Measurements from ENCODE around the gene HMGXB4. TPM values are rescaled to one million over a fixed set of nuclear protein-coding genes. Genes with fewer than 3 reads are reported as not detected.

The HMGXB4 gene
- total and polyA plus RNA-seq, 12 donors: 5.4 to 26.1 (median 19.8) TPM

- no peaks in the 10 kb centered on the region for H3K9me3 ChIP-seq (replicated peaks in 1 of 3)
- WGBS, 4 donors: 88 to 97% (median 97%) methylated on average over 10 to 11 of the region's 11 CpGs
- no peaks in the 10 kb centered on the region for H3K27me3 ChIP-seq
- H3K4me3 ChIP-seq: no peak overlapping the region
- no peak overlapping the region for H3K27ac ChIP-seq
- DNase-seq: no peak
- peaks cover 10 to 19% of the 10 kb centered on the region in 2 donors for H3K4me1 ChIP-seq (replicated peaks in 1 of 2)
- TF ChIP-seq POLR2A (IDR thresholded peaks at IDR 0.05) (no peak), CTCF (IDR thresholded peaks at IDR 0.05) (no peak)
- H3K36me3 ChIP-seq (replicated peaks in 1 of 2): peaks cover 0 to 98% of the 10 kb centered on the region in 2 donors
- intact Hi-C loops (cut with DNase I): no loop called here
Measured at GRCh38 chr22:35323305-35323704, 66.0 kb downstream of the HMGXB4 start.

GRCh38 chr22:35324067-35324466 is 66.8 kb downstream of the HMGXB4 start:
- Histone ChIP-seq H3K27me3 (no peaks in the 10 kb centered on the region), H3K36me3 (replicated peaks in 1 of 2) (peaks cover 0 to 95% of the 10 kb centered on the region in 2 donors), H3K4me3 (no peak overlapping the region), H3K27ac (no peak overlapping the region), H3K4me1 (replicated peaks in 1 of 2) (peaks cover 8 to 17% of the 10 kb centered on the region in 2 donors), H3K9me3 (replicated peaks in 1 of 3) (no peaks in the 10 kb centered on the region)
- TF ChIP-seq POLR2A (IDR thresholded peaks at IDR 0.05) (no peak), CTCF (IDR thresholded peaks at IDR 0.05) (no peak)
- WGBS, 4 donors: 80 to 86% (median 83%) methylated on average over 5 of the region's 5 CpGs
- intact Hi-C loops (cut with DNase I): no loop called here
- DNase-seq: no peak

DNA sequence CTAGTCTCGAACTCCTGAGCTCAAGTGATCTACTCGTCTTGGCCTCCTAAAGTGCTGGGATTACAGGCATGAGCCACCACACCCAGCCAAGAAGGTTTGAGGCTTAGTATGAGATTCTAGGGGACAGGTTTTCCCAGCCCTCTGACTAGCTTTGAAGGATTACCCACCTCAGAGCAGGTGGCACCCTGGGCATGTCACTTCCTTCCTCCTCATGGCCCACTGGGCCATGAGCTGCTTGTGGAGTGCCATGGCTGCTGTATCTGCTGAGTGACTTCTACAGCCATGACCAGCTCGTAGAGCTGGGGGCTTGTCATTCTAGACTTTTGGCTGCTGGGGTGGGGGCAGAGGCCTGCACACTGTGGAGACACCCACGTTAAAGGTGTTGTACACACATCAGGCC is 67.5 kb downstream of the HMGXB4 start:
- no peaks in the 10 kb centered on the region for H3K27me3 ChIP-seq
- no peaks in the 10 kb centered on the region for H3K9me3 ChIP-seq (replicated peaks in 1 of 3)
- no peak for DNase-seq
- intact Hi-C loops (cut with DNase I): no loop called here
- H3K27ac ChIP-seq: no peak overlapping the region
- H3K4me3 ChIP-seq: no peak overlapping the region
- H3K4me1 ChIP-seq (replicated peaks in 1 of 2): peaks cover 11 to 18% of the 10 kb centered on the region in 2 donors
- TF ChIP-seq POLR2A (IDR thresholded peaks at IDR 0.05): no peak
- no peak for TF ChIP-seq CTCF (IDR thresholded peaks at IDR 0.05)
- WGBS, 4 donors: 91 to 95% (median 94%) methylated on average over 3 to 4 of the region's 4 CpGs
- H3K36me3 ChIP-seq (replicated peaks in 1 of 2): peaks cover 0 to 88% of the 10 kb centered on the region in 2 donors

- H3K27ac ChIP-seq: no peak overlapping the region
- no peak for TF ChIP-seq CTCF (IDR thresholded peaks at IDR 0.05)
- no peaks in the 10 kb centered on the region for H3K9me3 ChIP-seq (replicated peaks in 1 of 3)
- no peak overlapping the region for H3K4me3 ChIP-seq
- no peaks in the 10 kb centered on the region for H3K27me3 ChIP-seq
- peaks cover 14 to 22% of the 10 kb centered on the region in 2 donors for H3K4me1 ChIP-seq (replicated peaks in 1 of 2)
- peaks cover 0 to 86% of the 10 kb centered on the region in 2 donors for H3K36me3 ChIP-seq (replicated peaks in 1 of 2)
- no peak for DNase-seq
- intact Hi-C loops (cut with DNase I): no loop called here
- WGBS, 4 donors: 91 to 96% (median 93%) methylated on average over 5 of the region's 5 CpGs
Measured at GRCh38 chr22:35325209-35325608, 67.9 kb downstream of the HMGXB4 start.
